ENCODE data around the gene TVP23C.

The TVP23C gene

GRCh38 chr17:15503731-15504130, 59.6 kb downstream of the TVP23C start:
- Histone ChIP-seq H3K27ac (no peak overlapping the region), H3K4me1 (peaks cover 23% of the 10 kb centered on the region), H4K20me1 (no peaks in the 10 kb centered on the region), H3K4me3 (no peak overlapping the region), H3K36me3 (no peaks in the 10 kb centered on the region), H3K9ac (no peak overlapping the region), H3K27me3 (no peaks in the 10 kb centered on the region), H3K4me2 (no peak overlapping the region), H3K9me3 (no peaks in the 10 kb centered on the region)
- TF ChIP-seq Cebpa-rat (IDR thresholded peaks at IDR 0.05): no peak

GRCh38 chr17:15502369-15503112, 60.7 kb downstream of the TVP23C start:
- peak overlapping the region; percentile 73 for H3K27ac ChIP-seq
- H3K4me2 ChIP-seq: peak overlapping the region; percentile 78
- H4K20me1 ChIP-seq: no peaks in the 10 kb centered on the region
- H3K4me1 ChIP-seq: peaks cover 23% of the 10 kb centered on the region
- H3K9me3 ChIP-seq: no peaks in the 10 kb centered on the region
- H3K9ac ChIP-seq: peak overlapping the region; percentile 34; the same call in 1 of the 2 replicates
- peak overlapping the region; percentile 46 for H3K4me3 ChIP-seq
- TF ChIP-seq Cebpa-rat (IDR thresholded peaks at IDR 0.05): no peak
- no peaks in the 10 kb centered on the region for H3K27me3 ChIP-seq
- no peaks in the 10 kb centered on the region for H3K36me3 ChIP-seq

GRCh38 chr17:15501793-15502192, 61.5 kb downstream of the TVP23C start:
- Histone ChIP-seq H3K36me3 (no peaks in the 10 kb centered on the region), H3K4me3 (no peak overlapping the region), H3K4me2 (peak overlapping the region; percentile 78), H3K27ac (no peak overlapping the region), H3K4me1 (peaks cover 23% of the 10 kb centered on the region), H3K9me3 (no peaks in the 10 kb centered on the region), H4K20me1 (no peaks in the 10 kb centered on the region), H3K27me3 (no peaks in the 10 kb centered on the region), H3K9ac (no peak overlapping the region)
- no peak for TF ChIP-seq Cebpa-rat (IDR thresholded peaks at IDR 0.05)

DNA sequence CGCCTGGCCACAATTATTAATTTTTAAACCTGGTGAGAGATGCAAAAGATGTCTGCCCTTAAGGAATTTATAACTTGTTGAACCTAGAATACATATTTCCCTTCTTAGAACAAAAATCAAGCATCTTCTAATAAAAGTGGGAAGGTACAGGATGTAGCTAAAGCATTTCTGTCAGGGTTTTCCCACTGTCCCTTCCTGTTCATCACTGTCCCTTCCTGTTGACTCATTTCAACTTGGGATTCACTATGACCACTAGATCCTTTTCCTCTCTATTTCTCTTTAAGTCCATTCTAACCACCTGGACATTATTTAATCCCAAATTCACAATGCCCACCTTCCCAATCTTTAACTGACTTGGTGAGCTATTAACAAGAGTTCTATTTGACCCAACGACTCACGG, 62.0 kb downstream of the TVP23C start:
- H3K4me2 ChIP-seq: no peak overlapping the region; the same call in 1 of the 2 replicates
- peaks cover 23% of the 10 kb centered on the region for H3K4me1 ChIP-seq
- no peak overlapping the region for H3K4me3 ChIP-seq
- no peaks in the 10 kb centered on the region for H3K27me3 ChIP-seq
- no peaks in the 10 kb centered on the region for H4K20me1 ChIP-seq
- no peaks in the 10 kb centered on the region for H3K36me3 ChIP-seq
- no peak overlapping the region for H3K9ac ChIP-seq
- H3K27ac ChIP-seq: no peak overlapping the region
- H3K9me3 ChIP-seq: no peaks in the 10 kb centered on the region
- no peak for TF ChIP-seq Cebpa-rat (IDR thresholded peaks at IDR 0.05)

- Histone ChIP-seq H3K36me3 (no peaks in the 10 kb centered on the region), H3K4me1 (peaks cover 18% of the 10 kb centered on the region), H3K4me2 (no peak overlapping the region), H3K27me3 (no peaks in the 10 kb centered on the region), H3K4me3 (no peak overlapping the region), H3K27ac (no peak overlapping the region), H3K9ac (no peak overlapping the region), H3K9me3 (no peaks in the 10 kb centered on the region), H4K20me1 (no peaks in the 10 kb centered on the region)
- TF ChIP-seq Cebpa-rat (IDR thresholded peaks at IDR 0.05): no peak
These were observed 65.2 kb downstream of the TVP23C start for GRCh38 chr17:15498107-15498506.

DNA sequence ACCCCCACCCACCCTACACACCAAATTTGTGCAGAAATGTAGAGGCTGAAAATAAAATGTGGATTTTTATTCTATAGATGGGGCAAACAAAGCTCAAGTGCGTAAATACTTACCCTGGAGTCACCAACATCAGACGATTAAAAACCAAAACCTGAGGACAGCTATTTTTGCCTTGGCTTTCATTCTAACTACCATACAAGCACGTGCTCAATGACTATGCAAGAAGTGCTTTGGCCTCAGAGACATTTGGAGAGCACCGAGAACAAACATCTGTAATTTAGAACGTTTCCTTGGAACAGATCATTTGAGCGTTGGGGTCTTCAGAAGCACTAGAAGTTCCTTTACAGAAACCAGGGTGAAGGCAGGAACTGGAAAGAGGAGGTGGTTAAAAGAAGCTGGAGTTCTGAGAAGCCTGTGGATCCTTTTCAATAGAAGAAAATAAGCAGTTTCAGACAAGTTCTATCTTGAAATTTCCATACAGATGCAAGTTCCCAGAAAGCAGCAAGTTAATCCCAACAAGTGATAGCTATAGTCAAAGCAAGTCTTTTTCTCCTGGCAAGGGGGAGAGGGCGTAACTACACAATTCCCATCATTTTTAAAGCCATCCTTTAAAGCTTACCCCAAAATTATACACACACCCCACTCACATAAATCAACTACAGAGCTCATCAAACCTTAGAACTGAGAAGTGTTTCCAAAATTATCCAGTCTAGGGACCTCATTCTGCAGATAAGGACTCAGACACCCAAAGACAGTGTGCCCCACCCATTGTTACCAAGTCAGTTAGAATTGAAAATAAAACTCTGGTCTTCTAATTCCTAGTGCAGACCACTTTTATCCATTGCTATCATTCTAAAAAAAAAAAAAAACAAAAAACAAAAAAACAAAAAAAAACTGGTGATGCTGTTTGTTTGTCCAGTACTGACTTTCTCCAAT, 66.3 kb downstream of the TVP23C start:
- H3K4me3 ChIP-seq: no peak overlapping the region
- H3K27me3 ChIP-seq: no peaks in the 10 kb centered on the region
- H3K9ac ChIP-seq: no peak overlapping the region
- no peaks in the 10 kb centered on the region for H4K20me1 ChIP-seq
- H3K4me2 ChIP-seq: no peak overlapping the region
- H3K36me3 ChIP-seq: no peaks in the 10 kb centered on the region
- peaks cover 7% of the 10 kb centered on the region for H3K4me1 ChIP-seq
- no peak overlapping the region for H3K27ac ChIP-seq
- no peaks in the 10 kb centered on the region for H3K9me3 ChIP-seq
- no peak for TF ChIP-seq Cebpa-rat (IDR thresholded peaks at IDR 0.05)

- no peaks in the 10 kb centered on the region for H4K20me1 ChIP-seq
- TF ChIP-seq Cebpa-rat (IDR thresholded peaks at IDR 0.05): no peak
- no peak overlapping the region for H3K27ac ChIP-seq
- no peak overlapping the region for H3K4me3 ChIP-seq
- 0 out of 2 replicates have a peak overlapping the region, but pooled peaks have one; percentile 10 for H3K4me2 ChIP-seq
- no peaks in the 10 kb centered on the region for H3K36me3 ChIP-seq
- H3K9me3 ChIP-seq: no peaks in the 10 kb centered on the region
- H3K9ac ChIP-seq: no peak overlapping the region
- H3K27me3 ChIP-seq: no peaks in the 10 kb centered on the region
- peaks cover 13% of the 10 kb centered on the region for H3K4me1 ChIP-seq
These were observed 68.5 kb downstream of the TVP23C start for GRCh38 chr17:15494821-15495220.

GRCh38 chr17:15493693-15494035, 69.6 kb downstream of the TVP23C start:
- no peak overlapping the region for H3K4me3 ChIP-seq
- no peak overlapping the region for H3K27ac ChIP-seq
- no peak overlapping the region for H3K9ac ChIP-seq
- H3K27me3 ChIP-seq: no peaks in the 10 kb centered on the region
- no peaks in the 10 kb centered on the region for H3K9me3 ChIP-seq
- no peaks in the 10 kb centered on the region for H4K20me1 ChIP-seq
- no peaks in the 10 kb centered on the region for H3K36me3 ChIP-seq
- TF ChIP-seq Cebpa-rat (IDR thresholded peaks at IDR 0.05): no peak
- H3K4me1 ChIP-seq: peaks cover 13% of the 10 kb centered on the region
- no peak overlapping the region for H3K4me2 ChIP-seq

GRCh38 chr17:15492791-15493692, 70.2 kb downstream of the TVP23C start:
- Histone ChIP-seq H3K4me3 (no peak overlapping the region), H3K9ac (no peak overlapping the region), H3K9me3 (no peaks in the 10 kb centered on the region), H3K27me3 (no peaks in the 10 kb centered on the region), H4K20me1 (no peaks in the 10 kb centered on the region), H3K4me1 (peaks cover 13% of the 10 kb centered on the region), H3K4me2 (no peak overlapping the region), H3K36me3 (no peaks in the 10 kb centered on the region), H3K27ac (no peak overlapping the region)
- no peak for TF ChIP-seq Cebpa-rat (IDR thresholded peaks at IDR 0.05)

Data from BLaER1 (cell line).